Measurements from ENCODE around the gene HEMGN. TPM values are rescaled to one million over a fixed set of nuclear protein-coding genes. Genes with fewer than 3 reads are reported as not detected.

Gene HEMGN
- total and polyA plus RNA-seq, 10 of the 15 experiments (the other 5 are each of a cell fraction or from before 2014, with no cell fraction given), result 0.03 to 0.28 (median 0.09) TPM; not detected in 4

GRCh38 chr9:97907046-97907445 lies 30.9 kb downstream of the HEMGN start:
- Histone ChIP-seq H3K4me3 (no peak overlapping the region), H3K36me3 (ENCODE audit: control insufficient read depth in 2 of 2, insufficient read depth in 2 of 2, low read length in 1 of 2) (peaks cover 2 to 10% of the 10 kb centered on the region in 2 experiments; a peak in 3 of 4 replicates), H3K4me2 (ENCODE audit: control insufficient read depth, insufficient read depth) (peak overlapping the region; percentile 26; the same call in 1 of the 2 replicates), H3K4me1 (ENCODE audit: control insufficient read depth, insufficient read depth, low read length) (peaks cover 8% of the 10 kb centered on the region; the same call in 1 of the 2 replicates), H3K27ac (ENCODE audit: control insufficient read depth, insufficient read depth) (peak overlapping the region; percentile 2; the same call in 1 of the 2 replicates), H3K79me2 (ENCODE audit: control insufficient read depth, insufficient read depth, low read length) (peaks cover 2% of the 10 kb centered on the region), H4K20me1 (ENCODE audit: control insufficient read depth, insufficient read depth) (no peaks in the 10 kb centered on the region), H2AFZ (ENCODE audit: control insufficient read depth, low read depth, low read length) (no peak overlapping the region), H3K9me3 (replicated peaks; ENCODE audit: control insufficient read depth, insufficient read depth, low read length) (no peaks in the 10 kb centered on the region), H3K9ac (ENCODE audit: control insufficient read depth, insufficient read depth, low read length) (no peak overlapping the region), H3K27me3 (replicated peaks in 1 of 2; ENCODE audit: control insufficient read depth in 2 of 2, insufficient read depth in 2 of 2, low read length in 1 of 2) (no peaks in the 10 kb centered on the region)
- no TSS peak for BruUV-seq (replicated peaks)
- DNase-seq (ENCODE audit: low read depth, low spot score) (no peak), ATAC-seq (peak; percentile 55), FAIRE-seq (no peak)
- ChIA-PET CTCF (interaction anchor here (1.0 to 2.1 kb wide), 3 partner anchors 7 to 202 kb away, joined by 3 to 4 read pairs (median 3); no protein-coding TSS in a partner anchor), POLR2A (no interaction called here), SMC1A (ENCODE audit: uncharacterized antibody, unreplicated experiment) (no interaction called here), RAD21 (ENCODE audit: unreplicated experiment) (no interaction called here)
- no peak for TF ChIP-seq NBN (IDR thresholded peaks at IDR 0.05)
- no peak for TF ChIP-seq BRCA1 (IDR thresholded peaks at IDR 0.05; ENCODE audit: low read depth, low read length)
- no peak for TF ChIP-seq FOXK2 (IDR thresholded peaks at IDR 0.05)
- TF ChIP-seq IRF4 (IDR thresholded peaks at IDR 0.05; ENCODE audit: low read depth, low read length), result no peak
- TF ChIP-seq ASH2L (IDR thresholded peaks at IDR 0.05; ENCODE audit: borderline replicate concordance, low read depth), result no peak
- no peak for TF ChIP-seq MEF2A (IDR thresholded peaks at IDR 0.05; ENCODE audit: insufficient read depth, low read depth, low read length)
- no peak for TF ChIP-seq HDAC6 (IDR thresholded peaks at IDR 0.05; ENCODE audit: unreplicated experiment)
- TF ChIP-seq CHD2 (IDR thresholded peaks at IDR 0.05; ENCODE audit: borderline replicate concordance, low read depth, low read length), result no peak
- no peak for TF ChIP-seq EP300 (IDR thresholded peaks at IDR 0.05; ENCODE audit: borderline replicate concordance in 1 of 2, control insufficient read depth in 1 of 2, low read depth in 2 of 2, low read length in 2 of 2)
- no peak for TF ChIP-seq STAT1 (conservative IDR thresholded peaks at IDR 0.05)
- TF ChIP-seq DPF2 (IDR thresholded peaks at IDR 0.05), result no peak
- TF ChIP-seq GATAD2B (conservative IDR thresholded peaks at IDR 0.05; ENCODE audit: low read depth), result no peak
- in situ Hi-C loops (cut with MboI), result no loop called here
- intact Hi-C loops (cut with micrococcal nuclease; ENCODE audit: unreplicated experiment), result no loop called here
- WGBS (ENCODE audit: insufficient coverage, insufficient replicate concordance, low lambda C conversion rate, missing lambda C conversion rate), result 0% methylated on average over 3 of the region's 3 CpGs

Data from GM12878 (cell line).